Upper lobe of left lung (tissue), 4 donors: ENCODE data around the gene AFF3.

Experiments
- POLR2A ChIP-seq, 4 donors: fragments of 450-650 bp; IDR thresholded peaks; one replicate each; pipeline ENCODE4 v1.5.1; 2016 to 2017; ENCODE audit warnings: antibody characterized with exemption in 4 of 4, mild to moderate bottlenecking in 2 of 4
- POLR2AphosphoS5 ChIP-seq, 2 donors: sonication (generic); formaldehyde crosslinking; IDR thresholded peaks; one replicate each; pipeline ENCODE4 v1.5.1; 2017; ENCODE audit warnings: antibody characterized with exemption in 2 of 2
- TF ChIP-seq, protein P1 (sequence below), 6 experiments: fragments of 450-650 bp in 4 of 6; fragments of 200-600 bp in 2 of 6; sonication (generic) in 2 of 6; IDR thresholded peaks; one replicate each; pipeline ENCODE4 v1.5.1; 2016 to 2019; ENCODE audit warnings: antibody characterized with exemption in 6 of 6

DNA sequence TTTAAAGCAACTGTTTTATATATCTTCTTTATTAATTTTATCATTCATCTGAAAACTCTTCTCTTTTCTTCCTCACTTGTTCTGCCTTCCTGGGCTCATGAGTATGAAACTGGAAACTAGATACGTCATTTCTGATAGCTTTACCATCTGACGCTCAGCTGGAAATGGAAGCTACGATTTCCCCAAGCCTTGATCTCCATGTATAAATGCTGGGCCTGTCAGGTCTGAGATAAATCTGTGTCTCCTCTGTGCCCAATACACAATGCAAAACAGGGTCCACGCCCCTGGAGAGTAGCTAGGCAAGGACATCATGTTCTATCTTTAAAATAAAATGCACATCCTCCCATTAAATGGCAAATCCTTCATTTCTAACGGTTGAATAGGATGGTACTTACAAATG is 238.4 kb downstream of the AFF3 start:
- TF ChIP-seq POLR2AphosphoS5 (IDR thresholded peaks at IDR 0.05), result no peak
- TF ChIP-seq, protein P1, sequence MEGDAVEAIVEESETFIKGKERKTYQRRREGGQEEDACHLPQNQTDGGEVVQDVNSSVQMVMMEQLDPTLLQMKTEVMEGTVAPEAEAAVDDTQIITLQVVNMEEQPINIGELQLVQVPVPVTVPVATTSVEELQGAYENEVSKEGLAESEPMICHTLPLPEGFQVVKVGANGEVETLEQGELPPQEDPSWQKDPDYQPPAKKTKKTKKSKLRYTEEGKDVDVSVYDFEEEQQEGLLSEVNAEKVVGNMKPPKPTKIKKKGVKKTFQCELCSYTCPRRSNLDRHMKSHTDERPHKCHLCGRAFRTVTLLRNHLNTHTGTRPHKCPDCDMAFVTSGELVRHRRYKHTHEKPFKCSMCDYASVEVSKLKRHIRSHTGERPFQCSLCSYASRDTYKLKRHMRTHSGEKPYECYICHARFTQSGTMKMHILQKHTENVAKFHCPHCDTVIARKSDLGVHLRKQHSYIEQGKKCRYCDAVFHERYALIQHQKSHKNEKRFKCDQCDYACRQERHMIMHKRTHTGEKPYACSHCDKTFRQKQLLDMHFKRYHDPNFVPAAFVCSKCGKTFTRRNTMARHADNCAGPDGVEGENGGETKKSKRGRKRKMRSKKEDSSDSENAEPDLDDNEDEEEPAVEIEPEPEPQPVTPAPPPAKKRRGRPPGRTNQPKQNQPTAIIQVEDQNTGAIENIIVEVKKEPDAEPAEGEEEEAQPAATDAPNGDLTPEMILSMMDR (IDR thresholded peaks at IDR 0.05), result no peak
- TF ChIP-seq POLR2A (IDR thresholded peaks at IDR 0.05), result no peak
